ENCODE data around the gene COL2A1. TPM values are rescaled to one million over a fixed set of nuclear protein-coding genes. Genes with fewer than 3 reads are reported as not detected.
"Not testable (repeated sequence)": the region's sequence is repeated elsewhere in the genome, so short reads cannot be mapped to it uniquely, and the experiment has no call there.

Gene COL2A1
- total RNA-seq, 1 experiment from 2014 or later, result 10.8 TPM

- Histone ChIP-seq H3T11ph (ENCODE audit: low read length) (no peak overlapping the region), H3K14ac (ENCODE audit: insufficient read depth, low read length) (no peak overlapping the region), H3K18ac (ENCODE audit: insufficient read length, low read depth, low read length) (no peak overlapping the region), H3K79me2 (ENCODE audit: insufficient read depth, low read length) (no peaks in the 10 kb centered on the region), H3K9me3 (ENCODE audit: control insufficient read depth, low read depth, low read length) (peaks cover 17% of the 10 kb centered on the region), H3K79me1 (ENCODE audit: insufficient read depth, low read depth, low read length, poor library complexity, severe bottlenecking) (no peaks in the 10 kb centered on the region), H3K4ac (ENCODE audit: low read depth, low read length) (no peak overlapping the region), H3K4me1 (ENCODE audit: insufficient read depth, low read length) (no peaks in the 10 kb centered on the region; the same call in 1 of the 2 replicates), H4K5ac (ENCODE audit: insufficient read length, low read depth, low read length) (no peak overlapping the region), H3K4me2 (ENCODE audit: insufficient read depth, insufficient read length, low read length) (no peak overlapping the region), H2BK15ac (ENCODE audit: low read depth, low read length) (no peak overlapping the region), H2AFZ (ENCODE audit: low read length) (no peak overlapping the region), H3K9ac (ENCODE audit: extremely low read depth, insufficient read length, low read length) (no peak overlapping the region), H3K23ac (ENCODE audit: insufficient read length, low read depth, low read length) (no peak overlapping the region), H4K20me1 (ENCODE audit: control insufficient read depth, insufficient read depth, insufficient read length) (no peaks in the 10 kb centered on the region), H3K27me3 (ENCODE audit: insufficient read depth, low read length) (no peaks in the 10 kb centered on the region; the same call in 1 of the 2 replicates), H2BK5ac (ENCODE audit: insufficient read length, low read length) (no peak overlapping the region), H3K23me2 (ENCODE audit: insufficient read length, low read depth, low read length, poor library complexity, severe bottlenecking) (peaks cover 8% of the 10 kb centered on the region), H4K91ac (ENCODE audit: insufficient read length, low read depth, low read length) (no peak overlapping the region), H2BK12ac (ENCODE audit: insufficient read length, low read depth, low read length) (no peak overlapping the region), H2BK20ac (ENCODE audit: low read depth, low read length, poor library complexity, severe bottlenecking) (no peak overlapping the region), H3K56ac (ENCODE audit: insufficient read length, low read depth, low read length) (no peak overlapping the region), H2BK120ac (ENCODE audit: low read depth, low read length, poor library complexity, severe bottlenecking) (no peak overlapping the region), H4K8ac (replicated peaks; ENCODE audit: insufficient read length, low read depth, low read length) (no peak overlapping the region), H3K27ac (ENCODE audit: insufficient read length, low read depth, low read length) (no peak overlapping the region), H2AK5ac (ENCODE audit: insufficient read length, low read length) (no peak overlapping the region)
- no CpG with 5 or more reads among the region's 11 CpGs for WGBS (ENCODE audit: extremely low coverage, insufficient read length, low lambda C conversion rate)
- H3K27me3 Mint-ChIP-seq (ENCODE audit: low read depth), result peaks cover 52% of the 10 kb centered on the region
- TF ChIP-seq, protein P1, sequence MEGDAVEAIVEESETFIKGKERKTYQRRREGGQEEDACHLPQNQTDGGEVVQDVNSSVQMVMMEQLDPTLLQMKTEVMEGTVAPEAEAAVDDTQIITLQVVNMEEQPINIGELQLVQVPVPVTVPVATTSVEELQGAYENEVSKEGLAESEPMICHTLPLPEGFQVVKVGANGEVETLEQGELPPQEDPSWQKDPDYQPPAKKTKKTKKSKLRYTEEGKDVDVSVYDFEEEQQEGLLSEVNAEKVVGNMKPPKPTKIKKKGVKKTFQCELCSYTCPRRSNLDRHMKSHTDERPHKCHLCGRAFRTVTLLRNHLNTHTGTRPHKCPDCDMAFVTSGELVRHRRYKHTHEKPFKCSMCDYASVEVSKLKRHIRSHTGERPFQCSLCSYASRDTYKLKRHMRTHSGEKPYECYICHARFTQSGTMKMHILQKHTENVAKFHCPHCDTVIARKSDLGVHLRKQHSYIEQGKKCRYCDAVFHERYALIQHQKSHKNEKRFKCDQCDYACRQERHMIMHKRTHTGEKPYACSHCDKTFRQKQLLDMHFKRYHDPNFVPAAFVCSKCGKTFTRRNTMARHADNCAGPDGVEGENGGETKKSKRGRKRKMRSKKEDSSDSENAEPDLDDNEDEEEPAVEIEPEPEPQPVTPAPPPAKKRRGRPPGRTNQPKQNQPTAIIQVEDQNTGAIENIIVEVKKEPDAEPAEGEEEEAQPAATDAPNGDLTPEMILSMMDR (conservative IDR thresholded peaks at IDR 0.05), result no peak
- H3K9me3 Mint-ChIP-seq, result peaks cover 40 to 42% of the 10 kb centered on the region in 2 experiments
- H3K27ac Mint-ChIP-seq, result no peak overlapping the region
- H3K4me3 Mint-ChIP-seq, result no peak overlapping the region; a peak in 1 of 5 replicates
- peaks cover 33 to 39% of the 10 kb centered on the region in 2 experiments for H3K4me1 Mint-ChIP-seq
- peaks cover 28 to 41% (median 35%) of the 10 kb centered on the region in 3 experiments for H3K36me3 Mint-ChIP-seq (ENCODE audit: insufficient read depth in 1 of 3, low read depth in 3 of 3)
- no peak for DNase-seq
Measured at GRCh38 chr12:47962198-47962597, 42.1 kb downstream of the COL2A1 start.

DNA sequence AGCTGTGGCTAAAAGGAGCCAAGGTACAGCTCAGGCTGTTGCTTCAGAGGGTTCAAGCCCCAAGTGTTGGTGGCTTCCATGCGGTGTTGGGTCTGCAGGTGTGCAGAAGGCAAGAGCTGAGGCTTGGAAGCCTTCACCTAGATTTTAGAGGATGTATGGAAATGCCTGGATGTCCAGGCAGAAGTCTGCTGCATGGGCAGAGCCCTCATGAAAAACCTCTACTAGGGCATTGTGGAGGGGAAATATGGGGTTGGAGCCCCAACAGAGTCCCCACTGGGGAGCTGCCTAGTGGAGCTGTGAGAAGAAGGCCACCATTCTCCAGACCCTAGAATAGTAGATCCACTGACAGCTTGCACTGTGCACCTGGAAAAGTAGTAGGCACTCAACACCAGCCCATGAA lies 46.6 kb downstream of the COL2A1 start:
- peaks cover 47 to 50% of the 10 kb centered on the region in 2 experiments for H3K9me3 Mint-ChIP-seq
- not testable (repeated sequence) for H3K56ac ChIP-seq (ENCODE audit: insufficient read length, low read depth, low read length); H3K23ac ChIP-seq (ENCODE audit: insufficient read length, low read depth, low read length); H3K14ac ChIP-seq (ENCODE audit: insufficient read depth, low read length); H3K23me2 ChIP-seq (ENCODE audit: insufficient read length, low read depth, low read length, poor library complexity, severe bottlenecking); H3K18ac ChIP-seq (ENCODE audit: insufficient read length, low read depth, low read length); H3K9ac ChIP-seq (ENCODE audit: extremely low read depth, insufficient read length, low read length); H3K4me3 Mint-ChIP-seq; H2BK120ac ChIP-seq (ENCODE audit: low read depth, low read length, poor library complexity, severe bottlenecking); H3K27me3 ChIP-seq (ENCODE audit: insufficient read depth, low read length); H2BK20ac ChIP-seq (ENCODE audit: low read depth, low read length, poor library complexity, severe bottlenecking); H2AFZ ChIP-seq (ENCODE audit: low read length); H4K8ac ChIP-seq (replicated peaks; ENCODE audit: insufficient read length, low read depth, low read length); H3K4ac ChIP-seq (ENCODE audit: low read depth, low read length); H3K27ac ChIP-seq (ENCODE audit: insufficient read length, low read depth, low read length); H2AK5ac ChIP-seq (ENCODE audit: insufficient read length, low read length); H3T11ph ChIP-seq (ENCODE audit: low read length); H3K79me2 ChIP-seq (ENCODE audit: insufficient read depth, low read length); H4K91ac ChIP-seq (ENCODE audit: insufficient read length, low read depth, low read length); H4K5ac ChIP-seq (ENCODE audit: insufficient read length, low read depth, low read length); H3K4me2 ChIP-seq (ENCODE audit: insufficient read depth, insufficient read length, low read length); H3K4me1 ChIP-seq (ENCODE audit: insufficient read depth, low read length); H3K79me1 ChIP-seq (ENCODE audit: insufficient read depth, low read depth, low read length, poor library complexity, severe bottlenecking); H4K20me1 ChIP-seq (ENCODE audit: control insufficient read depth, insufficient read depth, insufficient read length); DNase-seq; H3K27ac Mint-ChIP-seq; H2BK12ac ChIP-seq (ENCODE audit: insufficient read length, low read depth, low read length); H2BK5ac ChIP-seq (ENCODE audit: insufficient read length, low read length); H2BK15ac ChIP-seq (ENCODE audit: low read depth, low read length)
- peaks cover 17 to 26% of the 10 kb centered on the region in 2 experiments for H3K4me1 Mint-ChIP-seq
- WGBS (ENCODE audit: extremely low coverage, insufficient read length, low lambda C conversion rate), result no CpG with 5 or more reads among the region's 1 CpG
- H3K9me3 ChIP-seq (ENCODE audit: control insufficient read depth, low read depth, low read length), result peaks cover 17% of the 10 kb centered on the region
- H3K36me3 Mint-ChIP-seq (ENCODE audit: insufficient read depth in 1 of 3, low read depth in 3 of 3), result peaks cover 28 to 48% (median 29%) of the 10 kb centered on the region in 3 experiments
- H3K27me3 Mint-ChIP-seq (ENCODE audit: low read depth), result peaks cover 45% of the 10 kb centered on the region

Measured in H9 (cell line).